GM21381 (cell line): ENCODE data around the gene HBA1.
"Not testable (repeated sequence)": the region's sequence is repeated elsewhere in the genome, so short reads cannot be mapped to it uniquely, and the experiment has no call there.

Experiments
- ATAC-seq: cut with Tn5 transposase; IDR thresholded peaks from one replicate; pipeline ENCODE4 v1.9.1; 2021; ENCODE audit warnings: mild to moderate bottlenecking, moderate library complexity; ENCODE audit not compliant: unreplicated experiment

The HBA1 gene

DNA sequence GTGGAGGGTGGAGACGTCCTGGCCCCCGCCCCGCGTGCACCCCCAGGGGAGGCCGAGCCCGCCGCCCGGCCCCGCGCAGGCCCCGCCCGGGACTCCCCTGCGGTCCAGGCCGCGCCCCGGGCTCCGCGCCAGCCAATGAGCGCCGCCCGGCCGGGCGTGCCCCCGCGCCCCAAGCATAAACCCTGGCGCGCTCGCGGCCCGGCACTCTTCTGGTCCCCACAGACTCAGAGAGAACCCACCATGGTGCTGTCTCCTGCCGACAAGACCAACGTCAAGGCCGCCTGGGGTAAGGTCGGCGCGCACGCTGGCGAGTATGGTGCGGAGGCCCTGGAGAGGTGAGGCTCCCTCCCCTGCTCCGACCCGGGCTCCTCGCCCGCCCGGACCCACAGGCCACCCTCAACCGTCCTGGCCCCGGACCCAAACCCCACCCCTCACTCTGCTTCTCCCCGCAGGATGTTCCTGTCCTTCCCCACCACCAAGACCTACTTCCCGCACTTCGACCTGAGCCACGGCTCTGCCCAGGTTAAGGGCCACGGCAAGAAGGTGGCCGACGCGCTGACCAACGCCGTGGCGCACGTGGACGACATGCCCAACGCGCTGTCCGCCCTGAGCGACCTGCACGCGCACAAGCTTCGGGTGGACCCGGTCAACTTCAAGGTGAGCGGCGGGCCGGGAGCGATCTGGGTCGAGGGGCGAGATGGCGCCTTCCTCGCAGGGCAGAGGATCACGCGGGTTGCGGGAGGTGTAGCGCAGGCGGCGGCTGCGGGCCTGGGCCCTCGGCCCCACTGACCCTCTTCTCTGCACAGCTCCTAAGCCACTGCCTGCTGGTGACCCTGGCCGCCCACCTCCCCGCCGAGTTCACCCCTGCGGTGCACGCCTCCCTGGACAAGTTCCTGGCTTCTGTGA is at the start of gene HBA1:
Gene HBA1, plus strand, starts transcription at position 204 of the 906 bp plus-strand sequence. Its CDS starts 37 bp downstream, at position 241.
- ATAC-seq = not testable (repeated sequence)

DNA sequence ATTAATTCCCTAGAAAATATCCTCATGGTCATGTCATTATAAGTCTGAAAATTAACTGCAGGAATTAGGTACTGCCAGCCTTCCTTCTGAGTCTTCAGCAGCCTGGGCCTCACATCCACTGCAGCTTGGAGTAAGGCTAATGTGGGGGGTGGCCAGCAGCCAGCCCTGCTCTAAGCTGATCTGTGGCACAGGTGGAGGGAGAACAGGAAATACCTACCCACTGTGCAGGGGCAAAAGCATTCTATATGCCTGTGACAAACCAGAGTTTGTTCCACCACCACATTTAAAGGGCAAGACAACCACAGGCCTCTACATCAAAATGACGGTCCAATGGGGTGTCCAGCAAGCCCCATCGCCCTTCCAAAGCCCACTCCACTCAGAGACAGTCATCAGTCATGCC is 47.4 kb upstream of the HBA1 start:
- ATAC-seq = no peak

DNA sequence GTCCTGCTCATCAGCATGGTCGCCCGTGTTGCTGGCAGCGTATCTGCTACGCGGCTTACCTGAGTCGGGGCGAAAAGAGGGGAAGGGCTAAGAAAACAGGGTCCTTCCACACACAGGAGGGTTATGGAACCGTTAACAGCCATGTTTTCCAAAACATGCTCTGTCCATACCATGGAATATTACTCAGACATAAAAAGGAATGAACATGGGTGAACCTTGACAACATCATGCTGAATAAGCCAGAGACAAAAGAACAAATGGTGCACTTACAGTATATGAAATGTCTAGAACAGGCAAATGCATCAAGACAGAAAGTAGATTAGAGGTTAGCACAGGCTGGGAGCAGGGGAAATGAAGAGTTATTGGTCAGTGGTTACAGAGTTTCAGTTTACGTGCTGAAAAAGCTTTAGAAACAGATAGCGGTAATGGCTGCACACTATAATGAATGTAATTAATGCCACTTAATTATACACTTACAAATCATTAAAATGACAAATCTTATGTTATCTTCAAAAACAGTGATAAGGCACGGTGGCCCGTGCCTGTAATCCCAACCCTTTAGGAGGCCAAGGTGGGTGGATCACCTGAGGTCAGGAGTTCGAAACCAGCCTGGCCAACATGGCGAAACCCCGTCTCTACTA is 45.8 kb upstream of the HBA1 start:
- no peak for ATAC-seq

DNA sequence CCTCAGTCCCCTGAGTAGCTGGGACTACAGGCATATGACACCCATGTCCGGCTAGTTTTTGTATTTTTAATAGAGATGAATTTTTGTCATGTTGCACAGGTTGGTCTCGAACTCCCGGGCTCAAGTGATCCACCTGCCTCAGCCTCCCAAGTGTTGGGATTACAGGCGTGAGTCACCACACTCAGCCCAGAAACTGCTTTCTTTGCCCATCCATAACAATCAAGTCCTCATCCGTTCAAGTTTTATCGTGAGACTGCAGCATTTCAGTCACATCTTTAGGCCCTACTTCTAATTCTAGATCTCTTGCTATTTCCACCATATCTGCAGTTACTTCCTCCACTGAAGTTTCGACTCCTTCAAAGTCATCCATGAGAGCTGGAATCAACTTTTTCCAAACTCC is 44.4 kb upstream of the HBA1 start:
- ATAC-seq = no peak

DNA sequence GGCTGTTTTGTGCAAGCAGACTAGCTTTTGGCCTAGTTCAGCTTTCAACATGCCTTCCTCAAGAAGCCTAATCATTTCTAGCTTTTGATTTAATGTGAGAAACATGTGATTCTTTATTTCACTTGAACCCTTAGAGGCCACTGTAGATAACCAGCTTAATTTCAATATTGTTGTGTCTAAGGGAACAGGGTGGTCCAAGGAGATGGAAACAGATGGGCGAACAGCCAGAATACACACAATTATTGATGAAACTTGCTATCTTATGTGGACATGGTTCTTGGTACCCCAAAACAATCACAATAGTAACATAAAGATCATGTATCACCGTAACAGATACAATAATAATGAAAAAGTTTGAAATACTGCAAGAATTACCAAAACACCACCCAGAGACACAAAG is 42.8 kb upstream of the HBA1 start:
- ATAC-seq = no peak

DNA sequence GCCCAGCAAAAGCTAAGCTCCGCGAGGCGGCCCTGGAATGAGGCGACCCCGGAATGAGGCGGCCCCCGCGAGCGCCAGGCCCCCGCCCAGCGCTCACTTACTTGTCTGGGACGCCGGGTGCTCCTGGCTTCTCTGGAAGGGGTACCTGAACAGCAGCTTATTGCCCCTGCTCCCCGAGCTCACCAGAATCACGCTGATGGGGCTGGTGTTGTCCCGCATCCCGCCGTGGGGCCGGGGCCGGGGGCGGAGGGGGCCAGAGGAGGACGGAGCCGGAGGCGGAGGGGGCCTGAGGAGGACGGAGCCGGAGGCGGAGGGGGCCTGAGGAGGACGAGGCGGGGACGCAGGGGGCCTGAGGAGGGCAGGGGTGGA is 38.4 kb upstream of the HBA1 start:
- ATAC-seq = no peak

DNA sequence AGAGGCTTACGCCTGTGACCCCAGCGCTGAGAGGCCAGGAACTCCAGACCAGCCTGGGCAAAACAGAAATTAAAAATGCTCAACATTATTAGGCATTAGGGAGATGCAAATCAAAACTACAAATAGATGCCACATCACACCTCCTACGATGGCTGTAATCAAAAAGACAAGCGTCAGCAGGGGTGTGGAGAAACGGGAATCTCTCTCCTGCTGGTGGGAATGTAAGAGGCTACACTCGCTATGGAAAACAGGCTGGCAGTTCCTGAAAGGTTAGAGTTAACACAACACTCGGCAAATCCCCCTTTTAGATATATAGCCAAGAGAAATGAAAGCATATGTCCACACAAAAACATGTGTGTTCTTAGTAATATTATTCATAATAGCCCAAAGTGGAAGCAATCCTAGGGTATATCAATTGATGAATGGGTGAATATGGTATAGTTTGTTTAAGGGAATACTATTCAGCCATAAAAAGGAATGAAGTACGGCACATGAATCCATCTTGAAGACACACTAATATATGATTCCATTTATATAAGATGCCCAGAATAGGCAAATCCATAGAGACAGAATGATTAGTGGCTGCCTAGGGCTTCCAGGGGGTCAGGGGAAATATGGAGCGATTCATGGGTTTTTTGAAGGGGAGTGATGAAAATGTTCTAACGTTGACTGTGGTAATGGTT is 36.2 kb upstream of the HBA1 start:
- no peak for ATAC-seq

DNA sequence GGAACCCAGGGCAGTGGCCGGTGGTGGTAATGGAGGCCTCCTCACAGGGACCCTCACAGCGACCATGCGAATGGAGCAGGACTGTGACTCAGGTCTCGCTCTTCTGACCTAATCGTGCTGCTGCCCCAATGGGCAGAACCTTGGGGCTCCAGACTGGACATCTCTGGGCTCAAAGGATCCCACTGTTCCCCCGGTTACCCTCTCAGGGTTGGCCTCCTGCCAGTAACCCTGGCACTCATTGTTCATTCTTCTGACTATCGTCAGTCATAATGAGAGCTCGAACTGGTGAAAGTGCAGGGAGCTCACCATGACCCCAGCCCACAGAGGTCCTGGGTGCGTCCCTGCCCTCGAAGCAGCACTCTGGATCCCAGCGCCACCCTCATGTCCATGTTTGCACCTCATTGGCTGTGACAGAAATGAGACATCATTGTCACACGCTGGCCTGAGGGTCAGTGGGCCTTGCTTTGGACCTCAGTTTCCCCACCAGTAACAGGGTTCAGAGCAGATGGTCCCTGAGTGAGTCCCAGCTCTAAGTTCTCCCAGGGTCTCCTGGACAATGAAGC is 34.0 kb upstream of the HBA1 start:
- ATAC-seq = no peak

DNA sequence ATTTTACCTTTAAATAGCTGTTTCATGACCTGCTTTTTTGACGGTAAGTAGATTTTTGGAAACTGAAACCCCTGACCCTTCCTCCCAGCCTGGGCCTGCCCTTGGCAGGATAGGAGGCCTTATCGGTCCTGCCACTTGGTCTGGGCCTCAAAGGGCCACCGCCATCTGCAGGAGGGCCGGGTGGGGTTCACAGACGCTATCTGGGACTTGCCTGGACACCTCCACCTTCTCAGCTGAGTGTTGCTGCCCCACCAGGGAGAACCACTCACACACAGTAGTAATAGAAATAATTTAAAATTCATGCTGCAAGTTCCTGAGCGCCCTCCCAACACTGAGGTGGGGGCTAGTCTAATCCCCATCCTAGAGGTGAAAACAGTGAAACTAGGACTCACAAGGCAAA is 33.4 kb upstream of the HBA1 start:
- no peak for ATAC-seq

DNA sequence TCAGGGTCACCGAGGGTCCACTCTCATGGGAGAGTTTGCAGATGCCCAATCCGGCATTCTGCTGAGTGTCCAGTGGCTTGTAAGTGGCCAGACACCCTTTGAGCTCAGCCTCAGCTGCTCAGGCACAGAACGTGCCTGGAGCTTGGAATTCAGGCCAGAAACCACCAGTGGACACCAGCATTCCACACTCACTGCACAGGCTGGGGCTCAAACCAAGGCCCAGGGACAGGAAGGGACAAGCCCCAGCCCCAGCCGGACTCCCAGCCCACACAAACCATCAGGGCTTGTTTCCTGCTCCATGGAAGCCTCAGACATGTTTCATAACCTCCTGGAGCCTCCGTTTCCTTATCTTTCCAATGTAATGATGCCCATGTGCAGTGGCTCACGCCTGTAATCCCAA is 33.0 kb upstream of the HBA1 start:
- ATAC-seq = no peak

DNA sequence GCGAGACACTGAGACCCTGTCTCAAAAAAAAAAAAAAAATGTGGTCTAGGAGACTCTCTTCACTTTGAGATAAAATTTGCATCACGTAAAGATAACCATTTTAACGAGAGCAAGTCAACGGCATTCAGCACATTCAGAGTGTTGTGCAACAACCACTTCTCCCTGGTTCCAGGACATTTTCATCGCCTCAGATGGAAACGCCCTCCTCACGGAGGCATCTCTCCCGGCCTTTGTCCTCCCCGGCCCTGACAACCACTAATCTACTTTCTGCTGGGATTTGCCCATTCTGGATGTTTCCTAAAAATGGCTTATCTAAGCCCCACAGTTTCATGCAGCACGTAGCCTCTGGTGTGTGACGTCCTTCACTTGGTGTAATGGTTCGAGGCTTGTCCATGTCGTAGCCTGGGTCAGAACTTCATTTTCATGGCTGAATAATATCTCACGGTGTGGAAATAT is 31.7 kb upstream of the HBA1 start:
- no peak for ATAC-seq

DNA sequence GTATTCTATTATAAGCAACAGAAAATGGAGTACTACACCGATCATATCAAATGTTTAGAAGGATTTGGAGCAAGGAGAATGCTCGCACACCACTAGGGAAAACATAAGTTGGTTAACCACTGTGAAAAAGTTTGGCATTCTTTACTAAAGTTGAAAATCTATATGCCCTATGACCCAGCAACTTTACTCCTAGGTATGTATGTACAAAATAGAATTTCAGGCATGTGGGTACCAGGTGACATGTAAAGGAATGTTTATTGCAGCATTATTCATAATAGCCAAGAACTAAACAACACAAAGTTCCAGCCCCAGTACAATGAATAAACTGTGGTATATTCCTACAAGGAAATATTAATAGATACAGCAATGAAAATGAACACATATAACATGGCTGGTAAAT is 29.8 kb upstream of the HBA1 start:
- no peak for ATAC-seq

DNA sequence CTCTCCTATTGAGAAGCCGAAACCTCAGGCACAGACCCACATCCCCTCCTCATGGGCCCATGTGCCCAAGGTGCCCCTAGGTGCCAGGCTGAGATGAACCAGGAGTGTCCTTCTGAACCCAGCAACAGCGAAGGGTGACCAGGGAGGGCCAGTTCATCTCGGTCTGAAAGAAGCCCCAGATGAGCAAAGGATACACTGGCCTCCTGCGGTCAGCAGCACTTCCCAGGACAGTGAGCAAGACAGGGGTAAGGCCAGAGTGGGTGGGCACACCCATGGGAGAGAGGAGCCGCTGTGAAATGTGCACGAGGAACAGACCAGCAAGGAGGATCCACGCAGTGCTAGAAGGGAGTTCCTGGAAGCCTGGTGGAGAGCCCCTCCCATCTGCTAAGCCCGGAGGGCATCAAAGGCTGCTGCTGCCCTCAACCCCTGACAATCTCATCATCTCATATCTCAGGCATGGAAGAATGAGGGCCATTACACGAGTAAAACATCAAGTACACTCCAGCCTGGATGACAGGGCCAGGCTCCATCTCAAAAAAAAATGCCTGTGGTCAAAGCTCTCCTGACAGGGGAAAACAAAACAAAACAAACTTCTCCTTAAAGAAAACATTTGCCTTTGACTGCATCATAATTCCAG is 27.3 kb upstream of the HBA1 start:
- ATAC-seq = no peak

DNA sequence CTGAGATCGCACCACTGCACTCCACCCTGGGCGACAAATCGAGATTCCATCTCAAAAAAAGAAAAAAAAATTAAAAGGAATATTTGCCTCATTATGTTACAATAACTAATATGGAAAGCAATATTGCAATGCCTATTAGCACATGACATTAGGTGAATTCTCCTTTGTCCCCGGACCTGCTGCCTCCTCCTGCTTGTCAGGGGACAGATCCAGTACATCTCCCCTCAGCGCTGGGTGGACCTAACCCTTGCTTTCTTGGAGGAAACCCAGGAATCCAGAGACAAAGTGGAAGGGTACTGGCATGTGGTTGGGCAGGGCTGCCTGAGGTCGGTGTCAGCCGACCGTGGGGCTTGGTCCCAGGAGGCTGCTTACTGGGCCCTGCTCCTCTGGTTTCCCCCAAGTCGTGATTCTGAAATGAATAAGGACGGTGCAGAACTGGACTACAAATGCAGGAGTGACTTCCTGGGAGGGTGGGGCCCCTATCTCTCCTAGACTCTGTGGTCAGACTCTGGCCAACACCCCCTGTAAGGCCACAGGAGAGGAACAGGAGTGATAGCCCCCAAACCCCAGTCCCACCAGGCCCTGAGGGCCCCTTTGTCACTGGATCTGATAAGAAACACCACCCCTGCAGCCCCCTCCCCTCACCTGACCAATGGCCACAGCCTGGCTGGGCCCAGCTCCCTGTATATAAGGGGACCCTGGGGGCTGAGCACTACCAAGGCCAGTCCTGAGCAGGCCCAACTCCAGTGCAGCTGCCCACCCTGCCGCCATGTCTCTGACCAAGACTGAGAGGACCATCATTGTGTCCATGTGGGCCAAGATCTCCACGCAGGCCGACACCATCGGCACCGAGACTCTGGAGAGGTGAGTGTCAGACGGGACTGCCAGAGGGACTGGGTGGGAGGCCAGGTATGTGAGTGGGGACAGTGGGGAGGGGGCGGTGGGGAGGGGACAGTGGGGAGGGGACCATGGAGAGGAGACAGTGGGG is 24.0 kb upstream of the HBA1 start, which contains the start of gene HBZ:
Gene HBZ, plus strand, starts transcription at position 504 of the 988 bp plus-strand sequence. Its CDS starts 266 bp downstream, at position 770.
- ATAC-seq = no peak

DNA sequence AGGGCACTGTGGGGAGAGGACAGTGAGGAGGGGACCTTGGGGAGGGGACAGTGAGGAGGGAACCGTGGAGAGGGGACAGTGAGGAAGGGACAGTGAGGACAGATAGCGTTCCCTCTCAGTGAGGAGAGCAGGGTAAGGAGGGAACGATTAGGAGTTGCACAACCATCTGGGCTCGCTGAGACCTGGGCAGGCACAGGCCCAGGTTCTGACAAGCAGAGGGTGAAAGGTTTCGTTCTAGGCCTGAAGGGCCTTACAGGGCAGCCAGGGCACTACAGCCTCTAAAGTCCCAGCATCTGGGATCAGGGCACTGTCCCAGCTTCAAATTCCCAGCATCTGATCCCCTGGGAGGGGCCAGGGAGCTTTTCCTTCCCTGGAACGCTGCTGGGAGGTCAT is 23.4 kb upstream of the HBA1 start:
- not testable (repeated sequence) for ATAC-seq

DNA sequence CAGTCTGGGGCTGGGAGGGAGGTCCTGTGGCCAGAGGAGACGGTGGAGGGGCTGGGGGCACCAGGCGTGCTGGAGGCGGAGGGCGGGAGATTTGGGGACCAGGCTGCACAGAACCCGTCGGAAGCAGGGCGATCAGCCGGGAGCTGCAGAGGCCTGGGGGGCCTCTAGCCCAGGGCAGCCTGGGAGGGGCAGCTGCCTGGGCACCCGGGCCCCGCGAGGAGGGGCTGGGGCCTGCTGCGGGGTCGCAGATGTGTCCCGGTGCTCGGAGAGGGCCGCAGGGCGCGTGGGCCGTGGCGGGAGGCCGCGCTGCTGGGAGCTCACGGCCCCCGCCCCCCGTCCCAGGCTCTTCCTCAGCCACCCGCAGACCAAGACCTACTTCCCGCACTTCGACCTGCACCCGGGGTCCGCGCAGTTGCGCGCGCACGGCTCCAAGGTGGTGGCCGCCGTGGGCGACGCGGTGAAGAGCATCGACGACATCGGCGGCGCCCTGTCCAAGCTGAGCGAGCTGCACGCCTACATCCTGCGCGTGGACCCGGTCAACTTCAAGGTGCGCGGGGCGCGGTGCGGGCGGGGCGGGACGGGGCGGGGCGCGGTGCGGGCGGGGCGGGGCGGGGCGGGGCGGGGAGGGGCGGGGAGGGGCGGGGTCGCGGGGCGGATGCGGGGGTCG is 22.8 kb upstream of the HBA1 start:
- not testable (repeated sequence) for ATAC-seq

DNA sequence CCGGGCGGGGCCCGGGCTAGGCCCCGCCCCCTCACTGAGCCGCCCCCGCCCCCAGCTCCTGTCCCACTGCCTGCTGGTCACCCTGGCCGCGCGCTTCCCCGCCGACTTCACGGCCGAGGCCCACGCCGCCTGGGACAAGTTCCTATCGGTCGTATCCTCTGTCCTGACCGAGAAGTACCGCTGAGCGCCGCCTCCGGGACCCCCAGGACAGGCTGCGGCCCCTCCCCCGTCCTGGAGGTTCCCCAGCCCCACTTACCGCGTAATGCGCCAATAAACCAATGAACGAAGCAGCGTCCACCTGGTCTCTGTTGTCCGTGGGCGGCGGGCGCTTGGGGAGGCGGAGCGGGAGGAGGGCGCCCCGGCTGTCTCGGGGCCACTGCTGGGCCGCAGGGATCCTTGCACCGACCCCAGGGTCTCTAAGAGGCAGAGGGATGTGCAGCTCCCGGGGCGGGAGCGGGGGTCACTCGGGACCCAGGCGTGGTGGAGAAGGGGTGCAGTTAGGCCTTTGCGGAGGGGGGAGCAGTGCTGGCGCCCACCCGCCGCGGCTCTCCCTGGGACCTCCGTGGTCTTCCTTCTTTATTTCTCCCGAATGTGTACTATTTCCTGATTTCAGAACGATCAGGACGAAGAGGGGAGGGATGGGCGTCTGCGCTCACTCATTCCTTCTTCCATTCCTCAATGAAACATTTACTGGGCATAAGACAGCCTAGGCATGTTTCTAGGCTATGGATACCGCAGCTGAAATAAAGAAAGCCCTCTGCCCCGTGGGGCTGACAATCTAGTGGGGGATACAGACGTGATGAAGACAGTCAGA is 22.1 kb upstream of the HBA1 start:
- ATAC-seq = no peak

DNA sequence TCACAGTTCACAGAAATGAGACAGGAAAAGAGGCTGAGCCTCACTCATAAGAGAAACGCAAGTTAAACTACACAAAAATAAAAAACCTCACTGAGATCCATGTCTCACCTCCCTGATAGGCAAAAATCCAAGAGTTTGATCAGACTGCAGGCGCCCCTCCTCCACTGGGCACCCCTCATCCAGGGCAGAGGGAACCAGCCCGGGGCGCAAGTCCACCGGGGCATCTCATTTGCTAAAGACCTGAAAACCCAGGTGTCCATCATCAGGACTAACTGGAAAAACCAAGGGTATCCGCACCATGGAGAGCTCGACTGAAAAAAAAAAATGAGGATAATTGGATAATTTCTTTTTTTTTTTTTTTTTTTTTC is 21.5 kb upstream of the HBA1 start:
- ATAC-seq = no peak
